Endodermal cell (in vitro differentiated cells): Measurements from ENCODE around the gene TASOR2. TPM values are rescaled to one million over a fixed set of nuclear protein-coding genes. Genes with fewer than 3 reads are reported as not detected.

ENCODE experiments used
- DNase-seq: peaks from one replicate; pipeline ENCODE4 v3.0.0-alpha.2; 2017
- H3K27ac ChIP-seq: 2 replicates; pipeline ENCODE4 v1.5.1; 2013; ENCODE audit warnings: mild to moderate bottlenecking, low read depth, low read length, moderate library complexity
- H3K27me3 ChIP-seq: 2 replicates; pipeline ENCODE4 v1.6.1; 2013; ENCODE audit warnings: mild to moderate bottlenecking, low read length, moderate library complexity; ENCODE audit not compliant: insufficient read depth, control insufficient read depth, poor library complexity, severe bottlenecking
- H3K36me3 ChIP-seq: 2 replicates; pipeline ENCODE4 v1.7.0; 2013; ENCODE audit warnings: mild to moderate bottlenecking, low read length, moderate library complexity; ENCODE audit not compliant: control insufficient read depth, insufficient read depth
- H3K4me1 ChIP-seq: one replicate; pipeline ENCODE4 v1.7.0; 2013; ENCODE audit warnings: low read length; ENCODE audit not compliant: control insufficient read depth, insufficient read depth
- H3K4me3 ChIP-seq: 2 replicates; pipeline ENCODE4 v1.5.1; 2013; ENCODE audit warnings: mild to moderate bottlenecking, low read length, moderate library complexity
- H3K9ac ChIP-seq: 2 replicates; pipeline ENCODE4 v1.6.1; 2013; ENCODE audit warnings: mild to moderate bottlenecking, low read length, moderate library complexity; ENCODE audit not compliant: poor library complexity, severe bottlenecking; ENCODE audit errors: extremely low read depth
- H3K9me3 ChIP-seq: 2 replicates; pipeline ENCODE4 v1.6.1; 2013; ENCODE audit warnings: mild to moderate bottlenecking, low read length, moderate library complexity; ENCODE audit not compliant: control insufficient read depth
- H3K27ac Mint-ChIP-seq: 2 replicates; pipeline ENCODE4 v1.8.0; 2020; ENCODE audit warnings: mixed read lengths
- H3K27me3 Mint-ChIP-seq: 2 replicates; pipeline ENCODE4 v1.8.0; 2021; ENCODE audit warnings: mild to moderate bottlenecking, mixed read lengths; ENCODE audit not compliant: insufficient read depth
- H3K36me3 Mint-ChIP-seq: 2 replicates; pipeline ENCODE4 v1.8.0; 2020; ENCODE audit warnings: low read depth, mixed read lengths
- H3K4me1 Mint-ChIP-seq: 2 replicates; pipeline ENCODE4 v1.8.0; 2020; ENCODE audit warnings: mixed read lengths
- H3K4me3 Mint-ChIP-seq: 2 replicates; pipeline ENCODE4 v1.8.0; 2020; ENCODE audit warnings: mild to moderate bottlenecking, moderate library complexity, mixed read lengths
- H3K9me3 Mint-ChIP-seq: 2 replicates; pipeline ENCODE4 v1.8.0; 2020; ENCODE audit warnings: mild to moderate bottlenecking, mixed read lengths
- whole genome bisulfite sequencing, 2 experiments: methylation state at CpG; one replicate each; pipeline versions ENCODE4 v1.1.5 to v1.1.7; 2013; ENCODE audit warnings: missing lambda C conversion rate in 2 of 2, mixed read lengths in 1 of 2; ENCODE audit not compliant: insufficient coverage in 1 of 2, insufficient read length in 1 of 2; 5-methylcytosine and 5-hydroxymethylcytosine counted together
- total RNA-seq, 2 donors: library from RNA; stranded (reverse); fragmentation: NEBNext Ultra II Directional in 1 of 2; extraction: Animal tissue kit (Norgen Biotek cat#: 25700) in 1 of 2; gene quantifications; 2 replicates in 1 of 2; 3 replicates in 1 of 2; pipeline ENCODE4 v1.2.1, GENCODE V29; 2021
- TF ChIP-seq, protein P1 (sequence below): fragments of 200-600 bp; sonication (generic); conservative IDR thresholded peaks from 2 replicates; pipeline ENCODE4 v1.5.0; 2021; ENCODE audit warnings: antibody characterized with exemption, mild to moderate bottlenecking

The TASOR2 gene
- total RNA-seq, 2 donors from 2014 or later: 47.1 to 53.0 TPM

DNA sequence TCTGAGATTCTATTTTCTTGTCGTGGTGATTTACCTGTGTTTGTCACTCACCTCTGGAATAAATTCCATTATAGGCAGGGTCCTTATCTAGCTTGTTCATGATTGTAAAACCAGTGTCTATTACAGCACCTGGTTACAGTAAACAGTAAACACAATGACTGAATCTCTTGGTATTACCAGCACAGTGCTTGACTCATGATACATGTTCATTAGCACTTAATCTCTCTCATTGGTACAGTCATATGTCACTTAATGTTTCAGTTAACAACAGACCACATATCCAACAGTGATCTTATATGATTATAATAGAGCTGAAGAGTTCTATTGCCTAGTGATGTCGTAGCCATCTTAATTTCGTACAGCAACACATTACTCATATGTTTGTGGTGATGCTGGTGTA, 1.6 kb upstream of the TASOR2 start:
- H3K4me3 Mint-ChIP-seq: no peak overlapping the region
- H3K36me3 Mint-ChIP-seq: no peaks in the 10 kb centered on the region
- no peaks in the 10 kb centered on the region for H3K9me3 ChIP-seq
- H3K9ac ChIP-seq: no peak overlapping the region
- peaks cover 4% of the 10 kb centered on the region for H3K9me3 Mint-ChIP-seq
- H3K27me3 ChIP-seq: peaks cover 54% of the 10 kb centered on the region
- peaks cover 15% of the 10 kb centered on the region for H3K4me1 Mint-ChIP-seq
- H3K36me3 ChIP-seq: no peaks in the 10 kb centered on the region
- no peak overlapping the region for H3K27ac ChIP-seq
- TF ChIP-seq, protein P1, sequence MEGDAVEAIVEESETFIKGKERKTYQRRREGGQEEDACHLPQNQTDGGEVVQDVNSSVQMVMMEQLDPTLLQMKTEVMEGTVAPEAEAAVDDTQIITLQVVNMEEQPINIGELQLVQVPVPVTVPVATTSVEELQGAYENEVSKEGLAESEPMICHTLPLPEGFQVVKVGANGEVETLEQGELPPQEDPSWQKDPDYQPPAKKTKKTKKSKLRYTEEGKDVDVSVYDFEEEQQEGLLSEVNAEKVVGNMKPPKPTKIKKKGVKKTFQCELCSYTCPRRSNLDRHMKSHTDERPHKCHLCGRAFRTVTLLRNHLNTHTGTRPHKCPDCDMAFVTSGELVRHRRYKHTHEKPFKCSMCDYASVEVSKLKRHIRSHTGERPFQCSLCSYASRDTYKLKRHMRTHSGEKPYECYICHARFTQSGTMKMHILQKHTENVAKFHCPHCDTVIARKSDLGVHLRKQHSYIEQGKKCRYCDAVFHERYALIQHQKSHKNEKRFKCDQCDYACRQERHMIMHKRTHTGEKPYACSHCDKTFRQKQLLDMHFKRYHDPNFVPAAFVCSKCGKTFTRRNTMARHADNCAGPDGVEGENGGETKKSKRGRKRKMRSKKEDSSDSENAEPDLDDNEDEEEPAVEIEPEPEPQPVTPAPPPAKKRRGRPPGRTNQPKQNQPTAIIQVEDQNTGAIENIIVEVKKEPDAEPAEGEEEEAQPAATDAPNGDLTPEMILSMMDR: no peak
- peaks cover 51% of the 10 kb centered on the region for H3K27me3 Mint-ChIP-seq
- H3K4me1 ChIP-seq: no peaks in the 10 kb centered on the region
- no peak overlapping the region for H3K27ac Mint-ChIP-seq
- 82 to 90% methylated on average over 2 to 3 of the region's 3 CpGs for WGBS, 2 experiments
- no peak for DNase-seq
- H3K4me3 ChIP-seq: no peak overlapping the region

DNA sequence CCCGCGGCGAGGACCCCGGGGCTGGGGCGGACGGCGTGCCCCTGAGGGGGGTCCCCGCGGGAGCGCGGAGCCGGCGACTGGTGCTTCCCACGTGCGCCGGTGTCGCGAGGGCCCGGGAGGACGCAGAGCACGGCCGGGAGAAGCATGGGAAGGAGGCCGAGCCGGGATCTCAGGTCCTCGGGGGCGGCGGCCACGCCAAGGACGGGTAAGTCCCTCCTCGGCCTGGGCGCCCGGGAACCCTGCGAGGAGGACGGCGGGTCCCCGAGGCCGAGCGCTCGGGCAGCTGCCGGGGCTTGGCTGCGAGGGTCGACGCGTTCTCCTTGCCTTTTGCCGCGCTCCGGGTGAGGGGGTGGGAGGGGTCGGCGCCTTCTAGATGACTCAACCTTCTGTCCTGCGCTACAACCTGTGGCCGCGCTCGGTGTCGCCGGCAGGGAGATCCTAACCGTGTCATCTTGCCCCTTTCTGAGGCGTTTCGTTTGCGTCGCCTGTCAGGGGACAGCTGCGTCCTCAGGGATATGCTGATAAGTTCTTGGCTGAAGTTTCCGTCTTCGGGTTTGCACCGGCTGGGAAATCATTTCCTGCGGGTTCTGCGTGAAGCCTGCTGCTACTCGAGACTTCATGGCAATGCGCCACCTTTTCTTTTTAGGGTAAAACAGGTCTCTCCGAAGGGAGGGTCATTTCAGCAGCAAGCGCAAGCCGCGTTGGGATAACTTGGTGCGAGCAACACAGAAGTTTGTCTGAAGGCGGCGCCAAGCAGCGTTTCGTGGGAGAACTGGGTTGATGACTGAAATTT, 529 bp downstream of the TASOR2 start:
- Histone ChIP-seq H3K9me3 (no peaks in the 10 kb centered on the region), H3K36me3 (no peaks in the 10 kb centered on the region), H3K27me3 (peaks cover 33% of the 10 kb centered on the region), H3K9ac (peak overlapping the region; percentile 69), H3K4me1 (no peaks in the 10 kb centered on the region), H3K4me3 (peak overlapping the region; percentile 95), H3K27ac (peak overlapping the region; percentile 14)
- peak overlapping the region; percentile 83 for H3K4me3 Mint-ChIP-seq
- TF ChIP-seq, protein P1: peak; percentile 70
- peaks cover 32% of the 10 kb centered on the region for H3K27me3 Mint-ChIP-seq
- H3K4me1 Mint-ChIP-seq: peaks cover 15% of the 10 kb centered on the region
- DNase-seq: peak; percentile 92
- peak overlapping the region; percentile 95 for H3K27ac Mint-ChIP-seq
- H3K36me3 Mint-ChIP-seq: peaks cover 3% of the 10 kb centered on the region
- H3K9me3 Mint-ChIP-seq: peaks cover 4% of the 10 kb centered on the region
- WGBS, 2 experiments: 0 to 1% methylated on average over 13 to 77 of the region's 77 CpGs

GRCh38 chr10:5685764-5686240, 1.2 kb downstream of the TASOR2 start:
- Mint-ChIP-seq H3K27me3 (peaks cover 28% of the 10 kb centered on the region), H3K27ac (peak overlapping the region; percentile 95), H3K36me3 (peaks cover 3% of the 10 kb centered on the region), H3K4me3 (peak overlapping the region; percentile 83), H3K9me3 (peaks cover 4% of the 10 kb centered on the region), H3K4me1 (peaks cover 15% of the 10 kb centered on the region)
- H3K36me3 ChIP-seq: no peaks in the 10 kb centered on the region
- no peaks in the 10 kb centered on the region for H3K9me3 ChIP-seq
- peak overlapping the region; percentile 95 for H3K4me3 ChIP-seq
- peaks cover 27% of the 10 kb centered on the region for H3K27me3 ChIP-seq
- whole genome bisulfite sequencing, 2 experiments: 25 to 26% methylated on average over 6 to 8 of the region's 10 CpGs
- H3K4me1 ChIP-seq: no peaks in the 10 kb centered on the region
- no peak for DNase-seq
- peak overlapping the region; percentile 69 for H3K9ac ChIP-seq
- no peak overlapping the region for H3K27ac ChIP-seq
- TF ChIP-seq, protein P1: no peak
